ENCODE data around the gene MAP4K4. TPM values are rescaled to one million over a fixed set of nuclear protein-coding genes. Genes with fewer than 3 reads are reported as not detected.
A peak's percentile ranks its signal among the peaks of the same experiment; 100 is the strongest.

Gene MAP4K4
- total RNA-seq, 4 donors from 2014 or later, result 25.7 to 42.3 (median 29.8) TPM

- 29 to 38% methylated on average over 13 of the region's 13 CpGs for WGBS, 2 donors
- intact Hi-C loops (cut with DNase I; ENCODE audit: low total_unique reads), result no loop called here
- TF ChIP-seq POLR2A (IDR thresholded peaks at IDR 0.05) (no peak), CTCF (IDR thresholded peaks at IDR 0.05) (no peak)
- no peak for DNase-seq (ENCODE audit: low spot score in 2 of 2)
- H3K4me3 ChIP-seq (ENCODE audit: low read depth, poor library complexity, severe bottlenecking), result no peak overlapping the region
These were observed 2.4 kb downstream of the MAP4K4 start for GRCh38 chr2:101699755-101700461.

- DNase-seq (ENCODE audit: low spot score in 2 of 2), result peak in 1 of 2 donors; percentile 69
- WGBS, 2 donors, result 27 to 30% methylated on average over 1 of the region's 1 CpG
- intact Hi-C loops (cut with DNase I; ENCODE audit: low total_unique reads), result no loop called here
- H3K4me3 ChIP-seq (ENCODE audit: low read depth, poor library complexity, severe bottlenecking), result no peak overlapping the region
- no peak for TF ChIP-seq CTCF (IDR thresholded peaks at IDR 0.05)
- no peak for TF ChIP-seq POLR2A (IDR thresholded peaks at IDR 0.05)
These were observed 6.5 kb downstream of the MAP4K4 start for GRCh38 chr2:101704046-101704466.

- 60 to 67% methylated on average over 3 of the region's 3 CpGs for WGBS, 2 donors
- TF ChIP-seq CTCF (IDR thresholded peaks at IDR 0.05), result no peak
- TF ChIP-seq POLR2A (IDR thresholded peaks at IDR 0.05), result no peak
- no peak for DNase-seq (ENCODE audit: low spot score in 2 of 2)
- no peak overlapping the region for H3K4me3 ChIP-seq (ENCODE audit: low read depth, poor library complexity, severe bottlenecking)
- intact Hi-C loops (cut with DNase I; ENCODE audit: low total_unique reads), result no loop called here
These were observed 7.5 kb downstream of the MAP4K4 start for GRCh38 chr2:101704816-101705578.

- intact Hi-C loops (cut with DNase I; ENCODE audit: low total_unique reads), result no loop called here
- TF ChIP-seq CTCF (IDR thresholded peaks at IDR 0.05), result no peak
- 81 to 85% methylated on average over 4 of the region's 4 CpGs for WGBS, 2 donors
- no peak overlapping the region for H3K4me3 ChIP-seq (ENCODE audit: low read depth, poor library complexity, severe bottlenecking)
- no peak for DNase-seq (ENCODE audit: low spot score in 2 of 2)
These were observed 8.8 kb downstream of the MAP4K4 start for GRCh38 chr2:101706121-101706818.

- DNase-seq (ENCODE audit: low spot score in 2 of 2), result no peak
- TF ChIP-seq CTCF (IDR thresholded peaks at IDR 0.05), result no peak
- no peak for TF ChIP-seq POLR2A (IDR thresholded peaks at IDR 0.05)
- intact Hi-C loops (cut with DNase I; ENCODE audit: low total_unique reads), result no loop called here
- 55 to 65% methylated on average over 1 of the region's 1 CpG for WGBS, 2 donors
- no peak overlapping the region for H3K4me3 ChIP-seq (ENCODE audit: low read depth, poor library complexity, severe bottlenecking)
These were observed 9.3 kb downstream of the MAP4K4 start for GRCh38 chr2:101706819-101707177.

Data from lower leg skin (tissue), 4 donors.